Measurements from ENCODE around the gene AFF3.

The AFF3 gene

DNA sequence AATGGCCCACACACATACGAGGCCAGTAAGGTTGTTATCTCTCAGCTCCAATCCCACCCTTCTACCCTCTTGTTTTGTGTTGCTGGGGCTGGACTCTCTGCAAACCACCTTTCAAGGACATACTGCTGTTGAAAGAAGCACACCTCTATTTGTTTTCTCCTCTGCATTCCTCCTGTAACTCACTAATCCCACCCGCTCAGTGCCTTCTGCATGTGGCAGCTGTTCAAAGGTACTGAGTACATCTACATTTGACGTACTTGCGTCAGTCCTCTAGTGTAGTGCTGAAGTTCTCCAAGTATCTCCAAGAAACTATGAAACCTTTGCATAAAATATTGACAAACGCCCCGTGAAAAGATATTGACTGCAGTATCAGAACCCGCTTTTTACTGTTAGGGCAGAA lies 310.6 kb downstream of the AFF3 start:
- no peaks in the 10 kb centered on the region for H3K27me3 ChIP-seq
- no peak overlapping the region for H3K27ac ChIP-seq
- H3K4me3 ChIP-seq (ENCODE audit: low read depth in 1 of 2, low read length in 1 of 2): no peak overlapping the region
- TF ChIP-seq, protein P1, sequence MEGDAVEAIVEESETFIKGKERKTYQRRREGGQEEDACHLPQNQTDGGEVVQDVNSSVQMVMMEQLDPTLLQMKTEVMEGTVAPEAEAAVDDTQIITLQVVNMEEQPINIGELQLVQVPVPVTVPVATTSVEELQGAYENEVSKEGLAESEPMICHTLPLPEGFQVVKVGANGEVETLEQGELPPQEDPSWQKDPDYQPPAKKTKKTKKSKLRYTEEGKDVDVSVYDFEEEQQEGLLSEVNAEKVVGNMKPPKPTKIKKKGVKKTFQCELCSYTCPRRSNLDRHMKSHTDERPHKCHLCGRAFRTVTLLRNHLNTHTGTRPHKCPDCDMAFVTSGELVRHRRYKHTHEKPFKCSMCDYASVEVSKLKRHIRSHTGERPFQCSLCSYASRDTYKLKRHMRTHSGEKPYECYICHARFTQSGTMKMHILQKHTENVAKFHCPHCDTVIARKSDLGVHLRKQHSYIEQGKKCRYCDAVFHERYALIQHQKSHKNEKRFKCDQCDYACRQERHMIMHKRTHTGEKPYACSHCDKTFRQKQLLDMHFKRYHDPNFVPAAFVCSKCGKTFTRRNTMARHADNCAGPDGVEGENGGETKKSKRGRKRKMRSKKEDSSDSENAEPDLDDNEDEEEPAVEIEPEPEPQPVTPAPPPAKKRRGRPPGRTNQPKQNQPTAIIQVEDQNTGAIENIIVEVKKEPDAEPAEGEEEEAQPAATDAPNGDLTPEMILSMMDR (IDR thresholded peaks at IDR 0.05): no peak
- no peaks in the 10 kb centered on the region for H3K36me3 ChIP-seq
- H3K9me3 ChIP-seq: no peaks in the 10 kb centered on the region
- peaks cover 6 to 10% of the 10 kb centered on the region in 2 experiments for H3K4me1 ChIP-seq (ENCODE audit: control insufficient read depth in 1 of 2, insufficient read depth in 1 of 2, low read depth in 1 of 2, low read length in 1 of 2)

DNA sequence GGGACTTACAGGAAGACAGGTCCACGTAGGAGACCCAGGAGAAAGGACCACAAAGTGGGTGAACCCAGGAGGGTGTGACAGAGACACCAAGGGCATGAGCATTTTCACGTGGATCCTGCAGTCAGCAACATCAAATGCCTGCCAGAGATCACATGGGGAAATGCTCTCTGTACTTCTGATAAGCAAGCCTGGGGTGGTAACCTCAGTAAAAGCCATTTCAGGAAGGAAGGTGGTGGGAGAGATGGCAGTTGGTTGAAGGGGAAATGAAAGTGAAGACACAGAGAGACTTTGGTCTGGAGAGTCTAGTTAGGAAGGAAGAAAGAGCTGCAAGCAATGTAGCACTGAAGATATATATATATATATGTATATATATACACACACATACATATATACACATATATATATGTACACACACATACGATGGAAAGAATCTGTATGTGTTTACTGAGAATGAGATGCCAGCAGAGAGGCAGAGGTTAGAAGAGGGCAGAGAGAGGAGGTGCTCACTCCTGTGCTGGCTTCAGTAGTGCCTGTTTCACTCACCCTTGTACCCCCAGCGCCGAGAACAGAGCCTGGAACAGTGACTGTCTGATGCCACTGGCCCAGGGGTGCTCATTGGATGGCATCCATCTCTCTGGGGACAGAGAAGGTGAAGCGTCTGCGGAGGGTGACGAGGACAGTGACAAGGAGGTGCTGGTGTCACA lies 314.9 kb downstream of the AFF3 start:
- Histone ChIP-seq H3K36me3 (no peaks in the 10 kb centered on the region), H3K4me1 (ENCODE audit: control insufficient read depth in 1 of 2, insufficient read depth in 1 of 2, low read depth in 1 of 2, low read length in 1 of 2) (peaks cover 8 to 12% of the 10 kb centered on the region in 2 experiments), H3K27ac (no peak overlapping the region), H3K27me3 (no peaks in the 10 kb centered on the region), H3K4me3 (ENCODE audit: low read depth in 1 of 2, low read length in 1 of 2) (no peak overlapping the region), H3K9me3 (no peaks in the 10 kb centered on the region)
- TF ChIP-seq, protein P1 (IDR thresholded peaks at IDR 0.05): no peak

DNA sequence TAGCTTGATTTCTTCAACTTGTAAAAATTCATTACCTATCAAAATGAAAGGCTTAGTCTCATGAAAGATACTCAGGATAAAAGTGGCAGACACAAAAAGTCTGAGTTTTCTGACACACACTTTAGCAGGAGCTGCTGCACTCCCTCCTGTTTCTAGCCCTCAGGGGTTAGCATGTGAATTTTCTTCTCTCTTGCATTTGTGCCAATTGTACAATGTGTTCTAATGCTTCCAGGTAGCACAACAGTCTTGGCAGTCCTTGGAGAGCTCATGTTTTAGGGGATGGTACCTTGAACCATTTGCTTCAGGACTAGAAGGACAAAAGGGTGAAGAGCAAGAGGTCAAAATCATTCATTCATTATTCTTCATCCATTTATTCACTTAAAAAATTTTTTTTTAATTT lies 316.8 kb downstream of the AFF3 start:
- no peaks in the 10 kb centered on the region for H3K27me3 ChIP-seq
- no peak overlapping the region for H3K27ac ChIP-seq
- no peaks in the 10 kb centered on the region for H3K36me3 ChIP-seq
- TF ChIP-seq, protein P1 (IDR thresholded peaks at IDR 0.05): no peak
- H3K9me3 ChIP-seq: no peaks in the 10 kb centered on the region
- no peak overlapping the region for H3K4me3 ChIP-seq (ENCODE audit: low read depth in 1 of 2, low read length in 1 of 2)
- peaks cover 8 to 12% of the 10 kb centered on the region in 2 experiments for H3K4me1 ChIP-seq (ENCODE audit: control insufficient read depth in 1 of 2, insufficient read depth in 1 of 2, low read depth in 1 of 2, low read length in 1 of 2)

DNA sequence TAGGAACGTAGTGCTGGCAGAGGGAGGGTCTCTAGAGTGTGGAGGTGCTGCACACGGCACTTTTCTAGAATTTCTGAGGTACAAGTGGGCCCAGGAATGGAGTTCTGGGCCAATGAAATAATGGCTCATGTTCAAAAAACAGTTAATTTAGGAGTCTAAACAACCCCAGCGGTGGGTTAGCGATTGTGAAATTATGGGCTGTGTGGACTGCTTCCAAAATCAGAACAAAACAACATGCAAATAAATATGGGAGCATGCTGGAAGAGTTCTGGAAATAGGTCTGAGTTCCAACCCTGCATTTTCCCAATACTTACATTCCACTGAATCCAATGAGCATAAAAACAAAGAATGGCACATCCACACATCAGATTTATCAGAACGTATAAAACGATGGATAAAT lies 317.6 kb downstream of the AFF3 start:
- H3K4me3 ChIP-seq (ENCODE audit: low read depth in 1 of 2, low read length in 1 of 2): no peak overlapping the region
- no peaks in the 10 kb centered on the region for H3K27me3 ChIP-seq
- no peaks in the 10 kb centered on the region for H3K36me3 ChIP-seq
- H3K4me1 ChIP-seq (ENCODE audit: control insufficient read depth in 1 of 2, insufficient read depth in 1 of 2, low read depth in 1 of 2, low read length in 1 of 2): peaks cover 8 to 12% of the 10 kb centered on the region in 2 experiments
- TF ChIP-seq, protein P1 (IDR thresholded peaks at IDR 0.05): no peak
- H3K27ac ChIP-seq: no peak overlapping the region
- no peaks in the 10 kb centered on the region for H3K9me3 ChIP-seq

GRCh38 chr2:99822474-99823207 lies 319.7 kb downstream of the AFF3 start:
- Histone ChIP-seq H3K9me3 (no peaks in the 10 kb centered on the region), H3K4me1 (ENCODE audit: control insufficient read depth in 1 of 2, insufficient read depth in 1 of 2, low read depth in 1 of 2, low read length in 1 of 2) (peaks cover 8 to 10% of the 10 kb centered on the region in 2 experiments), H3K36me3 (no peaks in the 10 kb centered on the region), H3K27ac (no peak overlapping the region), H3K27me3 (no peaks in the 10 kb centered on the region), H3K4me3 (ENCODE audit: low read depth in 1 of 2, low read length in 1 of 2) (no peak overlapping the region)
- TF ChIP-seq, protein P1 (IDR thresholded peaks at IDR 0.05): no peak
